ENCODE results near the gene ADARB2. TPM values are rescaled to one million over a fixed set of nuclear protein-coding genes. Genes with fewer than 3 reads are reported as not detected.

Gene ADARB2
- total and polyA plus RNA-seq, 3 experiments from 2014 or later = not detected

DNA sequence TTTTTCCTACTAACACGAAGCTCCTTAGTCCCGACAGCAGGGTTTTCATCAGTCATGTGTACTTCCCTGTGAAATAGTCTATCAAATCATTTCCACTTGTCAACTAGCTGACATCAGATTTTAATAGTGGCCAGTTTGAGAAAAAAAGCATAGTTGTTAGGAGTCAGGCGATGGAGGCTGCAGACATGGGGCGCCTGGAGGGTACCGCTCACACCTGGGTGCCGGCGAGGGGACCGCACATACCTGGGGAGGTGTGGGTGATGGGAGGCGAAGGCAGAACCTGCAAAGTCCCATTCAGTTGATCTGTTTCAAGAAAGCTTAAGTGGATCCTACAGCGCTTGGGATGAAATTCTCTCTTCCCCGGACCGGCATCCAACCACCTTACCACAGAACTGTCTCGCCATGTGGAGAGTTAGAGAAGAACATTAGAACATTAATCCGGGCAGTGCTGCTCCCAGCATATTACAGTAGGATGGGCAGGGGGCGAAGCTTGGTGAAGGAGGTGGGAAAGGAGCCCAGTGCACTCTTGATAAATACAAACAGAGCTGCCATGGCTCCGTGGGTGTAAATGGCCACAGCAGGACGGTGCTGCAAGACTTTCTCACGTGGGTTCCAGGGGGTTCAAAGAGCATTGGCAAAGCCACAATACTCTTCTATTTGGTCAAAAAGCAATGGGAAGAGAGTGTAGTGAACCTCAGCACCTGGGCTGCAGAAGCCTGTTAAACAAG is 24.2 kb downstream of the ADARB2 start:
- Mint-ChIP-seq H3K4me3 (no peak overlapping the region), H3K9me3 (peaks cover 0 to 2% (median 0%) of the 10 kb centered on the region in 5 donors), H3K27ac (no peak overlapping the region), H3K4me1 (no peaks in the 10 kb centered on the region), H3K27me3 (peaks cover 27 to 39% of the 10 kb centered on the region in 2 donors), H3K36me3 (no peaks in the 10 kb centered on the region)
- no peak overlapping the region for H3K4me3 ChIP-seq (ENCODE audit: low read length)
- no peaks in the 10 kb centered on the region for H3K4me1 ChIP-seq (ENCODE audit: insufficient read depth, low read length)
- POLR2A ChIA-PET = no interaction called here
- H3K27me3 ChIP-seq (ENCODE audit: insufficient read depth, low read length, poor library complexity, severe bottlenecking) = peaks cover 4% of the 10 kb centered on the region
- no peak for DNase-seq
- no peaks in the 10 kb centered on the region for H3K36me3 ChIP-seq (ENCODE audit: insufficient read depth, low read length)
- CTCF ChIA-PET = no interaction called here
- no peaks in the 10 kb centered on the region for H3K9me3 ChIP-seq (ENCODE audit: low read length)
- no peak overlapping the region for H3K27ac ChIP-seq (ENCODE audit: low read depth, low read length)

DNA sequence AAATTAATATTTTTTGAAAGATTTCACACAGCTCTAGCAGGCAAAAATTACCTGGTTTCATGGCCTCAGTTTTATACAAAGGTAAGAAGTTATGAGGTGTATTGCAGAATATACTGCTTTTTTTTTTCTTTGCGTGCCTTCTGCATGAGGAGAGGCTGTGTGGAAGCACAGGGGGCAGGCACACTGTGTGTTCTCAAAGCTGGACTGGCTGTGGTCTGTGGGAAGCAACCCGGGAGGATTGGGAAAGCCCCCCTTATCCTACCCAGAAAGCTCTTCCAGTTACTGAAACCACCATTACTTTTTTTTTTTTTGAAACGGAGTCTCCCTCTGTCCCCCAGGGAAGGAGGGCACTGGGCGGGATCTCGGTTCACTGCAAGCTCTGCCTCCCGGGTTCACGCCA is 25.0 kb downstream of the ADARB2 start:
- no peak overlapping the region for H3K27ac Mint-ChIP-seq
- Histone ChIP-seq H3K36me3 (ENCODE audit: insufficient read depth, low read length) (no peaks in the 10 kb centered on the region), H3K27me3 (ENCODE audit: insufficient read depth, low read length, poor library complexity, severe bottlenecking) (peaks cover 4% of the 10 kb centered on the region), H3K9me3 (ENCODE audit: low read length) (peaks cover 2% of the 10 kb centered on the region), H3K27ac (ENCODE audit: low read depth, low read length) (no peak overlapping the region), H3K4me3 (ENCODE audit: low read length) (no peak overlapping the region), H3K4me1 (ENCODE audit: insufficient read depth, low read length) (peaks cover 2% of the 10 kb centered on the region)
- peaks cover 2 to 4% (median 3%) of the 10 kb centered on the region in 3 donors for H3K4me1 Mint-ChIP-seq
- H3K4me3 Mint-ChIP-seq = no peak overlapping the region
- peaks cover 0 to 6% (median 2%) of the 10 kb centered on the region in 5 donors for H3K9me3 Mint-ChIP-seq
- no peak for DNase-seq
- CTCF ChIA-PET = no interaction called here
- peaks cover 23 to 31% of the 10 kb centered on the region in 2 donors for H3K27me3 Mint-ChIP-seq
- POLR2A ChIA-PET = no interaction called here
- H3K36me3 Mint-ChIP-seq = no peaks in the 10 kb centered on the region

DNA sequence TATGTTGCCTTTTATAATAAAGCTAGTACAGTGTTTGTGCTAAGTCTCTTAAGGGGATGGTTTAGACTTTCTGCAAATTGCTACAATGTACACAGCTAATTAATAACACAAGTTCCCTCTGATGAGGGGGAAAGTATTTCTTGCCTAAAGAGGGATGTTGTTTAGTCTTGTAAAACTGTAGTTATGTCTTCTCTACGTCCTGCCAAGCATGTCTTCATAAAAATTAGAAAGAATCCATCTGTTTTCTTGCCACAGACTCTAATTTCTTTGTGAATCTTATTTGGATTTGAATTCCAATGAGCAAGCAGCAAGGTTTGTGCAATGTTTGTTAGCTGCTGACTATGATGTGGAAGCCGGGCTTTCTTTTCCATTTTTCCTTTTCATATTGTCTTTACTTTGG is 28.2 kb downstream of the ADARB2 start:
- Mint-ChIP-seq H3K27me3 (peaks cover 14 to 22% of the 10 kb centered on the region in 2 donors), H3K36me3 (no peaks in the 10 kb centered on the region), H3K27ac (no peak overlapping the region), H3K4me1 (peaks cover 14 to 18% (median 16%) of the 10 kb centered on the region in 3 donors), H3K9me3 (peaks cover 0 to 17% (median 5%) of the 10 kb centered on the region in 5 donors), H3K4me3 (no peak overlapping the region)
- POLR2A ChIA-PET = no interaction called here
- Histone ChIP-seq H3K9me3 (ENCODE audit: low read length) (peaks cover 5% of the 10 kb centered on the region), H3K4me1 (ENCODE audit: insufficient read depth, low read length) (peaks cover 17% of the 10 kb centered on the region), H3K36me3 (ENCODE audit: insufficient read depth, low read length) (no peaks in the 10 kb centered on the region), H3K27me3 (ENCODE audit: insufficient read depth, low read length, poor library complexity, severe bottlenecking) (no peaks in the 10 kb centered on the region), H3K27ac (ENCODE audit: low read depth, low read length) (no peak overlapping the region), H3K4me3 (ENCODE audit: low read length) (no peak overlapping the region)
- DNase-seq = no peak
- CTCF ChIA-PET = no interaction called here

DNA sequence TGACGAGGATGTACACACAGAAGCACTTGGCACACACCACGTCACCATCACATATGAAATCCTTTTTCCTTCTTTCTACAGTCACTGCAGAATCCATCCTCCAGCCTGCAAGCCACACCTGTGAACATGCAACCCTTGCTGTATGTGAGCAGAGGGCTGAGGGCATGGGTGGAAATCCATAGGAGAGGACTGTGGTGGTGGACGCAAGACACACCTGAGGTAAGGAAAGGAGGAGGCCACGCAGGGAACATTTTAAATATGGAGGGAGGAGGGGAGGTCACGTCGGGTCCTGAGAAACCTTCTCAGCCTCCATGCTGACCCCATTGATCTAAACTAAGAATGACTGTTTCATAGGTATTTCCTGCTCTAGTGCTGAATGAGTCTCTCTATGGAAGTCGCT is 28.6 kb downstream of the ADARB2 start:
- Mint-ChIP-seq H3K27me3 (peaks cover 10 to 22% of the 10 kb centered on the region in 2 donors), H3K27ac (no peak overlapping the region), H3K4me3 (no peak overlapping the region), H3K9me3 (peaks cover 0 to 17% (median 5%) of the 10 kb centered on the region in 5 donors), H3K4me1 (peaks cover 14 to 18% (median 16%) of the 10 kb centered on the region in 3 donors), H3K36me3 (no peaks in the 10 kb centered on the region)
- ChIA-PET CTCF (no interaction called here), POLR2A (no interaction called here)
- Histone ChIP-seq H3K36me3 (ENCODE audit: insufficient read depth, low read length) (no peaks in the 10 kb centered on the region), H3K27me3 (ENCODE audit: insufficient read depth, low read length, poor library complexity, severe bottlenecking) (no peaks in the 10 kb centered on the region), H3K4me3 (ENCODE audit: low read length) (no peak overlapping the region), H3K9me3 (ENCODE audit: low read length) (peaks cover 5% of the 10 kb centered on the region), H3K4me1 (ENCODE audit: insufficient read depth, low read length) (peaks cover 17% of the 10 kb centered on the region), H3K27ac (ENCODE audit: low read depth, low read length) (no peak overlapping the region)
- no peak for DNase-seq

DNA sequence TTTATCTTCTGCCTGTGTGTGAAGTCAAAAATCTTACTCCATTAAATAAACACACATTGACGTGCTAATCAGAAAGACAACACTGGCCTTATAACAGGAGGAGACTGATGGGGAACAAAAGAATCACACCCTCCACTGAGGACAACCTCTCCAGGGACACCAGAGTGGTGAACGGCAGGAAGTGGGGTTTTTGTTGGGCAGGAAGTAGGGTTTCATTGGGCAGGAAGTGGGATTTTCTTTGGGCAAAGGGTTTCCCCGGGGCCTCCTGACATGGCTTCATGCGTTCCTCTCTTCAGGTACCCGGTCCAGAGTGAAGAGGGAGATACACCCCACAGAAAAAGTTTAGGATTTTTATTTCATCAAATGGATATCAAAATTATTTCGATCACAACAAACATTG is 30.6 kb downstream of the ADARB2 start:
- Histone ChIP-seq H3K27ac (ENCODE audit: low read depth, low read length) (no peak overlapping the region), H3K4me1 (ENCODE audit: insufficient read depth, low read length) (peaks cover 17% of the 10 kb centered on the region), H3K36me3 (ENCODE audit: insufficient read depth, low read length) (no peaks in the 10 kb centered on the region), H3K4me3 (ENCODE audit: low read length) (no peak overlapping the region), H3K9me3 (ENCODE audit: low read length) (peaks cover 5% of the 10 kb centered on the region), H3K27me3 (ENCODE audit: insufficient read depth, low read length, poor library complexity, severe bottlenecking) (peaks cover 4% of the 10 kb centered on the region)
- Mint-ChIP-seq H3K9me3 (peaks cover 0 to 17% (median 8%) of the 10 kb centered on the region in 5 donors), H3K36me3 (no peaks in the 10 kb centered on the region), H3K4me1 (peaks cover 14 to 18% (median 16%) of the 10 kb centered on the region in 3 donors), H3K27ac (peak overlapping the region in 6 of 8 donors; percentile 57 to 89 (median 82)), H3K27me3 (peaks cover 15 to 18% of the 10 kb centered on the region in 2 donors), H3K4me3 (peak overlapping the region in 4 of 7 donors; percentile 8 to 74 (median 40))
- CTCF ChIA-PET = no interaction called here
- POLR2A ChIA-PET = no interaction called here
- DNase-seq = peak in 3 of 5 donors; percentile 4 to 35 (median 6)

DNA sequence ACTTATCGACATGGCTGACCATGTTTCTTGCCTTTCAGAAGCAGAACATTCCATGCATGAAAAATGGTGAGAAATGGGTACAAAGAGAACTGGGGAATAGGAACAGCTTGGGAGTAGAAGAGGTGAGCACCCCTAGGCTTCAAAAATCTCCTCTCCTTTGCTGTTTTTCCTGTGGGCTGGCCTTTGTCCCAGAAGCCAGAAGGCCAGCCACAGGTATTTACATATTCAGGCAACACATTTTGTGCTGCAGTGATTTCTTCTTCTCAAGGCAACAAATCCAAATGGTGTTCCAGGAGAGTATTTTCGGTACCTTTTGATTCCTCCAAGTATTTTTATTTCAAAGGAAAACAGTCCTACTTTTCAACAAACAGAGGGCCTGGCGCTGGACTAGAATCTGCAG is 31.1 kb downstream of the ADARB2 start:
- Histone ChIP-seq H3K27me3 (ENCODE audit: insufficient read depth, low read length, poor library complexity, severe bottlenecking) (peaks cover 4% of the 10 kb centered on the region), H3K4me3 (ENCODE audit: low read length) (no peak overlapping the region), H3K4me1 (ENCODE audit: insufficient read depth, low read length) (peaks cover 17% of the 10 kb centered on the region), H3K36me3 (ENCODE audit: insufficient read depth, low read length) (no peaks in the 10 kb centered on the region), H3K27ac (ENCODE audit: low read depth, low read length) (no peak overlapping the region), H3K9me3 (ENCODE audit: low read length) (peaks cover 5% of the 10 kb centered on the region)
- CTCF ChIA-PET = no interaction called here
- no peak overlapping the region for H3K4me3 Mint-ChIP-seq
- H3K36me3 Mint-ChIP-seq = no peaks in the 10 kb centered on the region
- peaks cover 16 to 19% of the 10 kb centered on the region in 2 donors for H3K27me3 Mint-ChIP-seq
- POLR2A ChIA-PET = no interaction called here
- DNase-seq = no peak
- peak overlapping the region in 3 of 8 donors; percentile 57 to 79 (median 65) for H3K27ac Mint-ChIP-seq
- peaks cover 14 to 18% (median 16%) of the 10 kb centered on the region in 3 donors for H3K4me1 Mint-ChIP-seq
- H3K9me3 Mint-ChIP-seq = peaks cover 0 to 17% (median 8%) of the 10 kb centered on the region in 5 donors

DNA sequence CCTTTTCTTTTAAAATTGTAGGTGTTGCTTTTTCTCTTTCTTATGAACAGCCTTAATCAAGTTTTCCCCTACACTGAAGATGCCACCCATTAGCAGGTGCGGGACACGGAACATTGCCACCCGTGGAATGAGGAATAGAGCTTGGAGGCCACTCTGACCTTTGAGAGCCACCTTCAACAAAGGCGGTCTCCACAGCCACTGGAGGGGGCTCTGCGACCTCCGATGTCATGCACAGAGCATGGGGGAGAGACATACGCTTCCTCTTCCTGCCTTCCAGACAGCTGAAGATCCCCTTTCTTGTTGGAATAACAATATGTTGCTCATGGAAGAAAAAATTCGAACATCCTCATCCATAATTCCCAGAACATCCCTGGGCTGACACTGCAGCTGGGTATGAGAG is 39.1 kb downstream of the ADARB2 start:
- Mint-ChIP-seq H3K9me3 (peaks cover 0 to 4% (median 2%) of the 10 kb centered on the region in 5 donors), H3K36me3 (no peaks in the 10 kb centered on the region), H3K4me1 (no peaks in the 10 kb centered on the region), H3K27ac (no peak overlapping the region), H3K27me3 (peaks cover 9 to 17% of the 10 kb centered on the region in 2 donors), H3K4me3 (no peak overlapping the region)
- POLR2A ChIA-PET = no interaction called here
- H3K9me3 ChIP-seq (ENCODE audit: low read length) = no peaks in the 10 kb centered on the region
- no peaks in the 10 kb centered on the region for H3K4me1 ChIP-seq (ENCODE audit: insufficient read depth, low read length)
- peaks cover 4% of the 10 kb centered on the region for H3K27me3 ChIP-seq (ENCODE audit: insufficient read depth, low read length, poor library complexity, severe bottlenecking)
- H3K4me3 ChIP-seq (ENCODE audit: low read length) = no peak overlapping the region
- CTCF ChIA-PET = no interaction called here
- DNase-seq = no peak
- H3K36me3 ChIP-seq (ENCODE audit: insufficient read depth, low read length) = no peaks in the 10 kb centered on the region
- H3K27ac ChIP-seq (ENCODE audit: low read depth, low read length) = no peak overlapping the region

DNA sequence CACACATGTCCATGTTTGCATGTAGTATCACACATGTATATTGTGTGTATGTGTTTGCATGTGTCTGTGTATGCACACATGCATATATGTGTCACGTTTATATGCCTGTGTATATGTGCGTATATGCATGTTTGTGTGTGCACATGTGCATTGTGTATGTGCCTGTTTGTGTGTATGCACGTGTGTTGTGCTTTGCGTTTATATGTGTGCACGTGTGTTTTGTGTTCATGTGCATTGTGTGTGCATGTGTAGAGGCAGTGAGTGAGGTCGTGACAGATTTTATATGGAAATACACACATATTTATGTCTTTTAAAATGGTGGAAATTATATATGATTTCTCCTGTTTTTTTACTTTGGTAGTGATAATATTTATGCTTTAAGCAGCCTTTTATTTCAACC is 41.2 kb downstream of the ADARB2 start:
- H3K27me3 ChIP-seq (ENCODE audit: insufficient read depth, low read length, poor library complexity, severe bottlenecking) = no peaks in the 10 kb centered on the region
- no peak overlapping the region for H3K4me3 Mint-ChIP-seq
- no peaks in the 10 kb centered on the region for H3K36me3 Mint-ChIP-seq
- no peak overlapping the region for H3K27ac Mint-ChIP-seq
- no peak for DNase-seq
- no peaks in the 10 kb centered on the region for H3K4me1 ChIP-seq (ENCODE audit: insufficient read depth, low read length)
- H3K36me3 ChIP-seq (ENCODE audit: insufficient read depth, low read length) = no peaks in the 10 kb centered on the region
- ChIA-PET CTCF (no interaction called here), POLR2A (no interaction called here)
- H3K9me3 Mint-ChIP-seq = peaks cover 0 to 4% (median 0%) of the 10 kb centered on the region in 5 donors
- no peaks in the 10 kb centered on the region for H3K9me3 ChIP-seq (ENCODE audit: low read length)
- no peak overlapping the region for H3K27ac ChIP-seq (ENCODE audit: low read depth, low read length)
- peaks cover 3% of the 10 kb centered on the region in 2 donors for H3K27me3 Mint-ChIP-seq
- no peaks in the 10 kb centered on the region for H3K4me1 Mint-ChIP-seq
- H3K4me3 ChIP-seq (ENCODE audit: low read length) = no peak overlapping the region
